GM19438 (cell line): ENCODE data around the gene CLINT1.

Source experiments
- ATAC-seq: cut with Tn5 transposase; IDR thresholded peaks from one replicate; pipeline ENCODE4 v1.9.1; 2021; ENCODE audit warnings: low read depth; ENCODE audit not compliant: unreplicated experiment

The CLINT1 gene

GRCh38 chr5:157821822-157822622 is 36.9 kb downstream of the CLINT1 start:
- ATAC-seq = no peak

GRCh38 chr5:157821405-157821804 is 37.5 kb downstream of the CLINT1 start:
- ATAC-seq = no peak

GRCh38 chr5:157820593-157821252 is 38.2 kb downstream of the CLINT1 start:
- no peak for ATAC-seq

GRCh38 chr5:157819502-157820115 is 39.3 kb downstream of the CLINT1 start:
- ATAC-seq = no peak

- ATAC-seq = no peak
Measured at GRCh38 chr5:157818368-157818767, 40.6 kb downstream of the CLINT1 start.

GRCh38 chr5:157817928-157818327 is 41.0 kb downstream of the CLINT1 start:
- no peak for ATAC-seq

- no peak for ATAC-seq
Measured at GRCh38 chr5:157817387-157817702, 41.6 kb downstream of the CLINT1 start.

- ATAC-seq = no peak
Measured at GRCh38 chr5:157816682-157817386, 42.1 kb downstream of the CLINT1 start.

GRCh38 chr5:157812086-157812485 is 46.9 kb downstream of the CLINT1 start:
- ATAC-seq = no peak

- no peak for ATAC-seq
Measured at GRCh38 chr5:157808043-157808442, 50.9 kb downstream of the CLINT1 start.

GRCh38 chr5:157802736-157803135 is 56.2 kb downstream of the CLINT1 start:
- ATAC-seq = no peak

GRCh38 chr5:157800137-157800536 is 58.8 kb downstream of the CLINT1 start:
- ATAC-seq = no peak

- no peak for ATAC-seq
Measured at GRCh38 chr5:157799578-157799977, 59.4 kb downstream of the CLINT1 start.

- no peak for ATAC-seq
Measured at GRCh38 chr5:157793301-157793700, 65.6 kb downstream of the CLINT1 start.

- ATAC-seq = no peak
Measured at GRCh38 chr5:157785801-157786200, 73.1 kb downstream of the CLINT1 start.

GRCh38 chr5:157779221-157779620 is 79.7 kb downstream of the CLINT1 start:
- no peak for ATAC-seq

- no peak for ATAC-seq
Measured at GRCh38 chr5:157778121-157778805, 80.7 kb downstream of the CLINT1 start.

GRCh38 chr5:157772127-157772526 is 86.8 kb downstream of the CLINT1 start:
- ATAC-seq = no peak

- no peak for ATAC-seq
Measured at GRCh38 chr5:157770665-157771064, 88.3 kb downstream of the CLINT1 start.

- ATAC-seq = no peak
Measured at GRCh38 chr5:157767689-157768088, 91.3 kb downstream of the CLINT1 start.

GRCh38 chr5:157766902-157767301 is 92.0 kb downstream of the CLINT1 start:
- ATAC-seq = no peak
